ENCODE measurements around the gene PICALM.
A peak's percentile ranks its signal among the peaks of the same experiment; 100 is the strongest.

PICALM gene

GRCh38 chr11:86073948-86074347 is 5.1 kb upstream of the PICALM start:
- no peak overlapping the region for H3K4me3 Mint-ChIP-seq
- H3K9me3 Mint-ChIP-seq = no peaks in the 10 kb centered on the region
- H3K27me3 Mint-ChIP-seq (ENCODE audit: low read depth, poor library complexity) = no peaks in the 10 kb centered on the region
- H3K36me3 Mint-ChIP-seq (ENCODE audit: low read depth) = no peaks in the 10 kb centered on the region
- no peak for TF ChIP-seq CTCF (IDR thresholded peaks at IDR 0.05)
- no peak for DNase-seq
- H3K27ac Mint-ChIP-seq = no peak overlapping the region
- peaks cover 13% of the 10 kb centered on the region for H3K4me1 Mint-ChIP-seq

GRCh38 chr11:86072211-86072610 is 3.3 kb upstream of the PICALM start:
- Mint-ChIP-seq H3K36me3 (ENCODE audit: low read depth) (no peaks in the 10 kb centered on the region), H3K27ac (no peak overlapping the region), H3K4me1 (peaks cover 13% of the 10 kb centered on the region), H3K9me3 (no peaks in the 10 kb centered on the region), H3K27me3 (ENCODE audit: low read depth, poor library complexity) (no peaks in the 10 kb centered on the region), H3K4me3 (no peak overlapping the region)
- TF ChIP-seq CTCF (IDR thresholded peaks at IDR 0.05) = no peak
- no peak for DNase-seq

GRCh38 chr11:86070142-86071056 is 1.5 kb upstream of the PICALM start:
- Mint-ChIP-seq H3K27ac (peak overlapping the region; percentile 98), H3K36me3 (ENCODE audit: low read depth) (no peaks in the 10 kb centered on the region), H3K4me1 (peaks cover 28% of the 10 kb centered on the region), H3K9me3 (no peaks in the 10 kb centered on the region), H3K27me3 (ENCODE audit: low read depth, poor library complexity) (no peaks in the 10 kb centered on the region), H3K4me3 (peak overlapping the region; percentile 70)
- TF ChIP-seq CTCF (IDR thresholded peaks at IDR 0.05) = no peak
- no peak for DNase-seq

GRCh38 chr11:86069408-86070101 is 671 bp upstream of the PICALM start:
- Mint-ChIP-seq H3K4me3 (peak overlapping the region; percentile 70), H3K27me3 (ENCODE audit: low read depth, poor library complexity) (no peaks in the 10 kb centered on the region), H3K4me1 (peaks cover 34% of the 10 kb centered on the region), H3K36me3 (ENCODE audit: low read depth) (no peaks in the 10 kb centered on the region), H3K27ac (peak overlapping the region; percentile 98), H3K9me3 (no peaks in the 10 kb centered on the region)
- no peak for DNase-seq
- TF ChIP-seq CTCF (IDR thresholded peaks at IDR 0.05) = no peak

- TF ChIP-seq CTCF (IDR thresholded peaks at IDR 0.05) = no peak
- H3K27ac Mint-ChIP-seq = peak overlapping the region; percentile 79
- peaks cover 43% of the 10 kb centered on the region for H3K4me1 Mint-ChIP-seq
- no peaks in the 10 kb centered on the region for H3K9me3 Mint-ChIP-seq
- DNase-seq = peak; percentile 56
- H3K36me3 Mint-ChIP-seq (ENCODE audit: low read depth) = peaks cover 8% of the 10 kb centered on the region
- no peaks in the 10 kb centered on the region for H3K27me3 Mint-ChIP-seq (ENCODE audit: low read depth, poor library complexity)
- H3K4me3 Mint-ChIP-seq = peak overlapping the region; percentile 94
Observed at GRCh38 chr11:86068138-86068871, 579 bp downstream of the PICALM start.

All from nephron progenitor cell (in vitro differentiated cells).